GM23338 (cell line): Measurements from ENCODE around the gene SYK. TPM values are rescaled to one million over a fixed set of nuclear protein-coding genes. Genes with fewer than 3 reads are reported as not detected.

Experiments used
- ATAC-seq: fragments of 200-7000 bp; cut with Tn5 transposase; 3 replicates; pipeline ENCODE4 v1.9.1; 2020
- DNase-seq: peaks from one replicate; pipeline ENCODE4 v3.0.0-alpha.2; 2015; ENCODE audit warnings: low spot score
- H2AFZ ChIP-seq: fragments of 200-600 bp; sonication (generic); 2 replicates; pipeline ENCODE4 v1.8.0; 2016; ENCODE audit warnings: antibody characterized with exemption, mild to moderate bottlenecking, moderate library complexity
- H3F3A ChIP-seq: fragments of 200-600 bp; sonication (generic); replicated peaks from 2 replicates; pipeline ENCODE4 v1.8.0; 2017; ENCODE audit warnings: antibody characterized with exemption, mixed run types, low read depth
- H3K27ac ChIP-seq: fragments of 200-600 bp; sonication (generic); 2 replicates; pipeline ENCODE4 v1.6.1; 2016; ENCODE audit warnings: low read depth
- H3K27me3 ChIP-seq: fragments of 200-600 bp; sonication (generic); 2 replicates; pipeline ENCODE4 v1.8.0; 2016; ENCODE audit warnings: mild to moderate bottlenecking, mixed run types, moderate library complexity; ENCODE audit not compliant: insufficient read depth
- H3K36me3 ChIP-seq: fragments of 200-600 bp; sonication (generic); 2 replicates; pipeline ENCODE4 v1.8.0; 2016; ENCODE audit warnings: mild to moderate bottlenecking; ENCODE audit not compliant: insufficient read depth
- H3K4me1 ChIP-seq: fragments of 200-600 bp; sonication (generic); 2 replicates; pipeline ENCODE4 v1.8.0; 2016; ENCODE audit warnings: mild to moderate bottlenecking, moderate library complexity; ENCODE audit not compliant: insufficient read depth
- H3K4me2 ChIP-seq: fragments of 200-600 bp; sonication (generic); 2 replicates; pipeline ENCODE4 v1.7.1; 2017; ENCODE audit warnings: mixed run types
- H3K4me3 ChIP-seq: fragments of 200-600 bp; sonication (generic); 2 replicates; pipeline ENCODE4 v1.6.1; 2016; ENCODE audit warnings: mixed run types
- H3K79me2 ChIP-seq: fragments of 200-600 bp; sonication (generic); replicated peaks from 2 replicates; pipeline ENCODE4 v1.8.0; 2017; ENCODE audit warnings: mild to moderate bottlenecking; ENCODE audit not compliant: insufficient read depth
- H3K9me2 ChIP-seq: fragments of 200-600 bp; sonication (generic); 2 replicates; pipeline ENCODE4 v1.8.0; 2017; ENCODE audit not compliant: insufficient read depth
- H4K20me1 ChIP-seq: fragments of 200-600 bp; sonication (generic); replicated peaks from 2 replicates; pipeline ENCODE4 v1.8.0; 2017; ENCODE audit warnings: mild to moderate bottlenecking; ENCODE audit not compliant: insufficient read depth
- H3K27ac Mint-ChIP-seq: 2 replicates; pipeline ENCODE4 v1.8.0; 2020; ENCODE audit warnings: inconsistent platforms, mild to moderate bottlenecking, moderate library complexity, mixed read lengths
- H3K27me3 Mint-ChIP-seq: 3 replicates; pipeline ENCODE4 v1.8.0; 2022; ENCODE audit warnings: low read depth, mild to moderate bottlenecking, moderate library complexity, mixed read lengths, inconsistent platforms; ENCODE audit not compliant: insufficient read depth, poor library complexity
- H3K36me3 Mint-ChIP-seq: 3 replicates; pipeline ENCODE4 v1.8.0; 2021; ENCODE audit warnings: low read depth, mild to moderate bottlenecking, inconsistent platforms, moderate library complexity, mixed read lengths
- H3K4me1 Mint-ChIP-seq: 3 replicates; pipeline ENCODE4 v1.8.0; 2020; ENCODE audit warnings: mild to moderate bottlenecking, inconsistent platforms, mixed read lengths
- H3K4me3 Mint-ChIP-seq: 3 replicates; pipeline ENCODE4 v1.8.0; 2021; ENCODE audit warnings: moderate library complexity, mild to moderate bottlenecking, inconsistent platforms, mixed read lengths
- H3K9me3 Mint-ChIP-seq: 3 replicates; pipeline ENCODE4 v1.8.0; 2020; ENCODE audit warnings: moderate library complexity, mild to moderate bottlenecking, inconsistent platforms, mixed read lengths
- CREB1 ChIP-seq: fragments of 250-450 bp; sonication (Bioruptor Pico); IDR thresholded peaks from 2 replicates; pipeline ENCODE4 v1.5.0; 2020; ENCODE audit warnings: low read depth, mild to moderate bottlenecking, moderate library complexity
- ETS1 ChIP-seq: IDR thresholded peaks from 2 replicates; pipeline ENCODE4 v1.6.1; 2016; ENCODE audit warnings: antibody characterized with exemption
- EZH2phosphoT487 ChIP-seq: fragments of 200-600 bp; sonication (generic); IDR thresholded peaks from one replicate; pipeline ENCODE4 v1.8.1; 2018; ENCODE audit warnings: antibody characterized with exemption; ENCODE audit not compliant: unreplicated experiment
- NANOG ChIP-seq: IDR thresholded peaks from 2 replicates; pipeline ENCODE4 v1.6.1; 2016; ENCODE audit warnings: antibody characterized with exemption, borderline replicate concordance
- POLR2AphosphoS5 ChIP-seq: IDR thresholded peaks from 2 replicates; pipeline ENCODE4 v1.6.1; 2016; ENCODE audit warnings: antibody characterized with exemption, low read depth
- ZNF114 ChIP-seq: fragments of 250-450 bp; sonication (Bioruptor Pico); IDR thresholded peaks from 2 replicates; pipeline ENCODE4 v1.5.0; 2020; ENCODE audit warnings: mild to moderate bottlenecking, moderate library complexity
- ZNF331 ChIP-seq: fragments of 250-450 bp; sonication (Bioruptor Pico); IDR thresholded peaks from 2 replicates; pipeline ENCODE4 v1.5.0; 2020; ENCODE audit warnings: low read depth, mild to moderate bottlenecking, moderate library complexity
- polyA plus RNA-seq: library from polyadenylated mRNA; unstranded; fragments of >200 nt; fragmentation: Nextera tagmentation; extraction: Ambion mirVana; gene quantifications from 2 replicates; pipeline ENCODE4 v1.2.1, GENCODE V29; 2016
- total RNA-seq: library from RNA; depleted of rRNA; stranded (reverse); fragments of >200 nt; shearing (Covaris generic); gene quantifications from 2 replicates; pipeline ENCODE4 v1.2.3, GENCODE V29; 2014
- TF ChIP-seq, protein P1 (sequence below): fragments of 250-450 bp; sonication (Bioruptor Pico); IDR thresholded peaks from 2 replicates; pipeline ENCODE4 v1.5.0; 2020; ENCODE audit warnings: mild to moderate bottlenecking, moderate library complexity

SYK gene
- total and polyA plus RNA-seq, 2 experiments from 2014 or later = 1.5 to 5.8 TPM

- Histone ChIP-seq H3K36me3 (no peaks in the 10 kb centered on the region), H3F3A (no peaks in the 10 kb centered on the region), H3K4me2 (no peak overlapping the region), H3K27me3 (no peaks in the 10 kb centered on the region), H4K20me1 (no peaks in the 10 kb centered on the region), H3K4me1 (no peaks in the 10 kb centered on the region), H3K27ac (no peak overlapping the region), H2AFZ (no peak overlapping the region), H3K9me2 (no peaks in the 10 kb centered on the region), H3K4me3 (no peak overlapping the region), H3K79me2 (no peaks in the 10 kb centered on the region)
- ATAC-seq (no peak), DNase-seq (no peak)
- no peak overlapping the region for H3K27ac Mint-ChIP-seq
- TF ChIP-seq ZNF331 (CRISPR knock-in tag) (no peak), POLR2AphosphoS5 (no peak), NANOG (no peak), CREB1 (CRISPR knock-in tag) (no peak), ETS1 (no peak), ZNF114 (CRISPR knock-in tag) (no peak), EZH2phosphoT487 (no peak)
- TF ChIP-seq, protein P1, sequence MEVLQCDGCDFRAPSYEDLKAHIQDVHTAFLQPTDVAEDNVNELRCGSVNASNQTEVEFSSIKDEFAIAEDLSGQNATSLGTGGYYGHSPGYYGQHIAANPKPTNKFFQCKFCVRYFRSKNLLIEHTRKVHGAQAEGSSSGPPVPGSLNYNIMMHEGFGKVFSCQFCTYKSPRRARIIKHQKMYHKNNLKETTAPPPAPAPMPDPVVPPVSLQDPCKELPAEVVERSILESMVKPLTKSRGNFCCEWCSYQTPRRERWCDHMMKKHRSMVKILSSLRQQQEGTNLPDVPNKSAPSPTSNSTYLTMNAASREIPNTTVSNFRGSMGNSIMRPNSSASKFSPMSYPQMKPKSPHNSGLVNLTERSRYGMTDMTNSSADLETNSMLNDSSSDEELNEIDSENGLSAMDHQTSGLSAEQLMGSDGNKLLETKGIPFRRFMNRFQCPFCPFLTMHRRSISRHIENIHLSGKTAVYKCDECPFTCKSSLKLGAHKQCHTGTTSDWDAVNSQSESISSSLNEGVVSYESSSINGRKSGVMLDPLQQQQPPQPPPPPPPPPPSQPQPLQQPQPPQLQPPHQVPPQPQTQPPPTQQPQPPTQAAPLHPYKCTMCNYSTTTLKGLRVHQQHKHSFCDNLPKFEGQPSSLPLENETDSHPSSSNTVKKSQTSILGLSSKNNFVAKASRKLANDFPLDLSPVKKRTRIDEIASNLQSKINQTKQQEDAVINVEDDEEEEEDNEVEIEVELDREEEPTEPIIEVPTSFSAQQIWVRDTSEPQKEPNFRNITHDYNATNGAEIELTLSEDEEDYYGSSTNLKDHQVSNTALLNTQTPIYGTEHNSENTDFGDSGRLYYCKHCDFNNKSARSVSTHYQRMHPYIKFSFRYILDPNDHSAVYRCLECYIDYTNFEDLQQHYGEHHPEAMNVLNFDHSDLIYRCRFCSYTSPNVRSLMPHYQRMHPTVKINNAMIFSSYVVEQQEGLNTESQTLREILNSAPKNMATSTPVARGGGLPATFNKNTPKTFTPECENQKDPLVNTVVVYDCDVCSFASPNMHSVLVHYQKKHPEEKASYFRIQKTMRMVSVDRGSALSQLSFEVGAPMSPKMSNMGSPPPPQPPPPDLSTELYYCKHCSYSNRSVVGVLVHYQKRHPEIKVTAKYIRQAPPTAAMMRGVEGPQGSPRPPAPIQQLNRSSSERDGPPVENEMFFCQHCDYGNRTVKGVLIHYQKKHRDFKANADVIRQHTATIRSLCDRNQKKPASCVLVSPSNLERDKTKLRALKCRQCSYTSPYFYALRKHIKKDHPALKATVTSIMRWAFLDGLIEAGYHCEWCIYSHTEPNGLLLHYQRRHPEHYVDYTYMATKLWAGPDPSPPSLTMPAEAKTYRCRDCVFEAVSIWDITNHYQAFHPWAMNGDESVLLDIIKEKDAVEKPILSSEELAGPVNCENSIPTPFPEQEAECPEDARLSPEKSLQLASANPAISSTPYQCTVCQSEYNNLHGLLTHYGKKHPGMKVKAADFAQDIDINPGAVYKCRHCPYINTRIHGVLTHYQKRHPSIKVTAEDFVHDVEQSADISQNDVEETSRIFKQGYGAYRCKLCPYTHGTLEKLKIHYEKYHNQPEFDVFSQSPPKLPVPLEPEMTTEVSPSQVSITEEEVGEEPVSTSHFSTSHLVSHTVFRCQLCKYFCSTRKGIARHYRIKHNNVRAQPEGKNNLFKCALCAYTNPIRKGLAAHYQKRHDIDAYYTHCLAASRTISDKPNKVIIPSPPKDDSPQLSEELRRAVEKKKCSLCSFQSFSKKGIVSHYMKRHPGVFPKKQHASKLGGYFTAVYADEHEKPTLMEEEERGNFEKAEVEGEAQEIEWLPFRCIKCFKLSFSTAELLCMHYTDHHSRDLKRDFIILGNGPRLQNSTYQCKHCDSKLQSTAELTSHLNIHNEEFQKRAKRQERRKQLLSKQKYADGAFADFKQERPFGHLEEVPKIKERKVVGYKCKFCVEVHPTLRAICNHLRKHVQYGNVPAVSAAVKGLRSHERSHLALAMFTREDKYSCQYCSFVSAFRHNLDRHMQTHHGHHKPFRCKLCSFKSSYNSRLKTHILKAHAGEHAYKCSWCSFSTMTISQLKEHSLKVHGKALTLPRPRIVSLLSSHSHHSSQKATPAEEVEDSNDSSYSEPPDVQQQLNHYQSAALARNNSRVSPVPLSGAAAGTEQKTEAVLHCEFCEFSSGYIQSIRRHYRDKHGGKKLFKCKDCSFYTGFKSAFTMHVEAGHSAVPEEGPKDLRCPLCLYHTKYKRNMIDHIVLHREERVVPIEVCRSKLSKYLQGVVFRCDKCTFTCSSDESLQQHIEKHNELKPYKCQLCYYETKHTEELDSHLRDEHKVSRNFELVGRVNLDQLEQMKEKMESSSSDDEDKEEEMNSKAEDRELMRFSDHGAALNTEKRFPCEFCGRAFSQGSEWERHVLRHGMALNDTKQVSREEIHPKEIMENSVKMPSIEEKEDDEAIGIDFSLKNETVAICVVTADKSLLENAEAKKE = no peak
- H3K9me3 Mint-ChIP-seq = no peaks in the 10 kb centered on the region
- H3K4me1 Mint-ChIP-seq = peaks cover 5% of the 10 kb centered on the region; the same call in 2 of the 3 replicates
- no peaks in the 10 kb centered on the region for H3K36me3 Mint-ChIP-seq
- peaks cover 2% of the 10 kb centered on the region for H3K27me3 Mint-ChIP-seq
- no peak overlapping the region for H3K4me3 Mint-ChIP-seq
These were observed 59.2 kb downstream of the SYK start for GRCh38 chr9:90860826-90861225.
